Pancreas (tissue), 10 donors: ENCODE results near the gene TCF7L2. TPM values are rescaled to one million over a fixed set of nuclear protein-coding genes. Genes with fewer than 3 reads are reported as not detected.

Source experiments
- ATAC-seq, 4 donors: fragments of 200-7000 bp; cut with Tn5 transposase; one replicate each; pipeline versions ENCODE4 v1.8.0 to v1.9.1; 2020; ENCODE audit warnings: mild to moderate bottlenecking in 4 of 4, moderate library complexity in 4 of 4
- DNase-seq, 6 donors: peaks; one replicate each; pipeline ENCODE4 v3.0.0-alpha.2; 2020
- FAIRE-seq: peaks from 2 replicates; lab custom pipeline; 2012; peaks lifted over from hg19 to GRCh38; lab: Jason Lieb, UNC
- H3K27ac ChIP-seq, 4 donors: fragments of 200-600 bp; sonication (generic); 1 replicate in 3 of 4; 2 replicates in 1 of 4; pipeline versions ENCODE4 v1.5.0 to v1.8.0; 2020
- H3K27me3 ChIP-seq, 4 donors: fragments of 200-600 bp; one replicate each; pipeline ENCODE4 v1.8.0; 2021
- H3K36me3 ChIP-seq, 3 donors: fragments of 200-600 bp; sonication (generic) in 1 of 3; one replicate each; pipeline versions ENCODE4 v1.5.0 to v1.8.0; 2020 to 2021
- H3K4me1 ChIP-seq, 3 donors: fragments of 200-600 bp; one replicate each; pipeline ENCODE4 v1.8.0; 2021
- H3K4me3 ChIP-seq, 4 donors: fragments of 200-600 bp; sonication (generic) in 2 of 4; one replicate each; pipeline versions ENCODE4 v1.5.0 to v1.8.0; 2020 to 2021
- H3K9me3 ChIP-seq, 4 donors: fragments of 200-600 bp; one replicate each; pipeline ENCODE4 v1.8.0; 2021
- CTCF ChIP-seq, 4 donors: fragments of 200-600 bp; sonication (generic) in 3 of 4; IDR thresholded peaks; one replicate each; pipeline versions ENCODE4 v1.5.0 to v1.8.0; 2021; ENCODE audit warnings: antibody characterized with exemption in 4 of 4
- WGBS, 2 donors: extraction: QIAGEN DNeasy Blood & Tissue Kit; methylation state at CpG; one replicate each; pipeline ENCODE4 v1.1.7; 2013; 5-methylcytosine and 5-hydroxymethylcytosine counted together
- intact Hi-C, 3 donors: fragments of 100-400 bp; cut with DNase I; formaldehyde crosslinking; loops; one replicate each; pipeline versions ENCODE4 v1.11.1 to v1.14.2; 2022
- polyA plus RNA-seq, 2 donors: library from polyadenylated mRNA; stranded (reverse); fragments of 200-250 nt; gene quantifications; one replicate each; pipeline ENCODE4 v1.2.3, GENCODE V29; 2013
- total RNA-seq, 6 donors: library from RNA; stranded (reverse); fragmentation: NEBNext Ultra II Directional in 4 of 6; extraction: Animal tissue kit (Norgen Biotek cat#: 25700) in 4 of 6; gene quantifications; one replicate each; pipeline versions ENCODE4 v1.2.1 to v1.2.4, GENCODE V29; 2021 to 2023
- donor health status: healthy with polysubstance abuse.
- donor health status: DM: no; HTN: no; CAD: no; lungs with moderate emphysema.
- donor health status: DM: no; HTN: no; CAD: no.
- donor health status: control.
- donor health status: control.
- donor health status: Bipolar disorder and iron deficiency.
- donor health status: DM: yes; HTN: yes; CAD: no.
- donor health status: DM: no; HTN: no; CAD: no.
- donor health status: DM: no; HTN: no; CAD: no.
- donor health status: DM: yes; HTN: yes; CAD: no.

The TCF7L2 gene
- total and polyA plus RNA-seq, 8 donors: 7.9 to 22.3 (median 11.6) TPM

DNA sequence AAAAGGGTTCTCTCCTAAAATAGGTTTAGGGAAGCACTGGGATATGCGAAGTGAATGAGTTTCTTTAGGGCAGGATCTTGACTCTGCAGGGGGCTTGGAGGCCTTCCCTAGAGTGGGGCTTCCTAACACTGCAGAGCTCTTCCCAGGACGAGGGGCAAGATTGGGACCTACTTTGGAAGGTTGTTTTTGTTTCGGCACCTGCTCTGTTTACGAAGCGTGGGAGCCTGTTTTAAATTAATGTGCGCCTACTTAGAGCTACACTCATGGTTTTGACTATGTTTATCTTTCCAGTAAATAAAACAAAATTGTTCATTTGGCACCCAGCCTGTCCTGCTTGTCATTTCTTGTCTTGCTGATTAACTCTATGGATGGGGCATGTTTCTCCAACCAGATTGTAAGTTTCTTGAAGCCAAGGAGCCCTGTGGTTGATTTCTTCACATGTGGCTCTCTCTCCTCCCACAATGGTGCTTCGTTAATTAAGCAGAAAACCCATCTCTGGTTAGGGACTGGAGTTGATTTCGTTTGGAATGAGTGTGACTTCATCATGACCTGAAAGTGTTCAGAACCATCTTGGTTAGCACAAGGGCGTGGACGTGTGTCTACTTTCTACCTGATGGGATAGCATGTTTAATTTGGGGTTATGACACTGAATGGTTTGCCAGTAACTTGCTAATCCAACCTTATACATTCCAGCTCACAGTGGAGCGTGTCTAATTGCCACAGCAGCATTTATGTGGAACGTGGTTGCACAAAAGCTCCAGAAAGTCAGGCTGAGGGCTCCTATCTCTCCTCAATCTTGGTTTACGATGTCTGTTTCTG is 98.1 kb downstream of the TCF7L2 start:
- TF ChIP-seq CTCF (IDR thresholded peaks at IDR 0.05): no peak
- 87 to 91% methylated on average over 13 of the region's 13 CpGs for WGBS, 2 donors
- ATAC-seq (no peak), DNase-seq (no peak), FAIRE-seq (no peak)
- Histone ChIP-seq H3K9me3 (no peaks in the 10 kb centered on the region), H3K27ac (no peak overlapping the region), H3K36me3 (no peaks in the 10 kb centered on the region), H3K4me3 (no peak overlapping the region), H3K4me1 (peaks cover 0 to 8% (median 7%) of the 10 kb centered on the region in 3 donors), H3K27me3 (no peaks in the 10 kb centered on the region)
- intact Hi-C loops: no loop called here

DNA sequence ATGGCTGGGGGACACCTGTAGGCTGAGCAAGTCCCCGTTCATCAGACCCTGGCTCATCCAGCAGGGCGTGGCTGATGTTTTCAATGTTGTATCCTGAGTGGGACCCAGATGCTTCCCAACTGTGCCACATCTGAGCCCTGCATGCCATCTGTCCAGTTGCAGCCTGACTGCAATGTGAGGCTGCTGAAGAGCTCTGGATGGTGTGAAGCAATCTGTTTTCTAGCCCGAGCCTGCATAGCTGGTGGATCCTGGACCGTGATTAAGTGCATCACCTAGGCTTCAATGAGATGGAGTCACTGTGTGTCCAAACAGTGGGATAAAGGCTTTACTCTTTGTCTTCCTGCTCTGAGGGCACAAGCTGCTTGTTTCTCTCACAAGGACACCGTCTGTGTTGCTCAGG is 99.8 kb downstream of the TCF7L2 start:
- no peak for DNase-seq
- intact Hi-C loops: no loop called here
- Histone ChIP-seq H3K9me3 (no peaks in the 10 kb centered on the region), H3K36me3 (no peaks in the 10 kb centered on the region), H3K27ac (no peak overlapping the region), H3K4me1 (peaks cover 0 to 8% (median 7%) of the 10 kb centered on the region in 3 donors), H3K4me3 (no peak overlapping the region), H3K27me3 (no peaks in the 10 kb centered on the region)
- TF ChIP-seq CTCF (IDR thresholded peaks at IDR 0.05): no peak
- 85 to 87% methylated on average over 5 of the region's 5 CpGs for WGBS, 2 donors
- peak in 2 of 4 donors; percentile 16 to 30 for ATAC-seq
- FAIRE-seq: no peak

DNA sequence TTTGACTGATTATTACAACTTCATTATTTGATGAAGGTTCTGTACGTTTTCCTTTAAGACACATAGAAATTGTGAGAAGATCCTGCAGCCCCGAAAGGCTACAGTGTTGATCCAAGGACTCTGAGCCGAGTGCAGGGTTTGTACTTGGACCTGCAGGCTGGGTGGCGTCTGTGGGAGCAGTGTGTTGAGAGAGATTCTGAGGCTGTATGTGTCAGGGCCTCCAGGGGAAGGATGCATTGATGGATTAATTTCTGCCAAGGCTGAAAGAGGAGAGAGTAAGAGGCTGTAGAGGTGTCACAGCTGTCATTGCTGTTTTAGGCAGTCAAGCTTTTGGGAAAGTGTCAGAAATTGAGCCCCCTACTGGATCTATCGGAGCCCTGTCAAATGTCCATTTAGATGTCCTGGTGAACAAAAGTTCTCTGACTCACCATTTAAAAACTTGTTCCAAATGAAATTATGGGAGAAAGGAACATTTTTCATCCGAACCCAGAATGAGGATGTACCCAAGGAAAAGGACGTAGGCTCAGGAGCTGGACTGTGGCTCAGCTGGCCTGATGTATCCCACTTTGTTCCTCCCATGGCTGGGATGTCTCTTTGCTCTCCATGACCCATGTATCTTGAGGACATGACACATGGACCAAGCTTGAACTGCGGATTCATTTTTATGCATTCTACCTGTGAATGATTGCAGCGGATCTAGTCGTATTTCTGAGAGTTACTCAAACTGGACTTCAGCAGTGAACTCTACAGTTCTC is 102.2 kb downstream of the TCF7L2 start:
- ATAC-seq (peak in 1 of 4 donors; percentile 16), DNase-seq (no peak), FAIRE-seq (no peak)
- 81 to 85% methylated on average over 10 of the region's 10 CpGs for WGBS, 2 donors
- no peaks in the 10 kb centered on the region for H3K36me3 ChIP-seq
- H3K27me3 ChIP-seq: no peaks in the 10 kb centered on the region
- intact Hi-C loops: no loop called here
- no peak overlapping the region for H3K4me3 ChIP-seq
- H3K9me3 ChIP-seq: no peaks in the 10 kb centered on the region
- peaks cover 0 to 7% (median 5%) of the 10 kb centered on the region in 3 donors for H3K4me1 ChIP-seq
- no peak for TF ChIP-seq CTCF (IDR thresholded peaks at IDR 0.05)
- no peak overlapping the region for H3K27ac ChIP-seq

DNA sequence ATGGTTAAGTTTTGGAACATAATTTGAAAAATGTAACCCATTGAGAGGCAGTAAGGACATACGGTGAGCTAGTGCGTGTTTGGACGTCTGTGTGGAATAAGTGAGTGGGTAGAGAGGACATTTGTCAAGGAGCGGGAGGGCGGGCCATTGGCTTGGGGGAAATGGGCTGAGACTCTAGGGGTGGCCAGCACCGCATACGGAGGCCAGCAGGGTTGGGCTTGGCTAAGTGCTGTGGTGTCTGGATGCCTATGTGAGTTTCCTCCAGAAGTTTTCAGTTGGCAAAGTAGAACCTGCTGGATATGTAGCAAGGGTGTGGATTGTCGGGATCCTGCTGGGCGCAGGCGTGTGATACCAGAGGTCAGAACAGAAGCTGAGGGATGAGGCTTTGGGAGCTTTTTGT is 103.0 kb downstream of the TCF7L2 start:
- WGBS, 2 donors: 76 to 81% methylated on average over 10 of the region's 10 CpGs
- intact Hi-C loops: no loop called here
- no peaks in the 10 kb centered on the region for H3K9me3 ChIP-seq
- no peak overlapping the region for H3K27ac ChIP-seq
- H3K27me3 ChIP-seq: no peaks in the 10 kb centered on the region
- DNase-seq (no peak), ATAC-seq (peak in 2 of 4 donors; percentile 14 to 18), FAIRE-seq (no peak)
- H3K36me3 ChIP-seq: no peaks in the 10 kb centered on the region
- TF ChIP-seq CTCF (IDR thresholded peaks at IDR 0.05): no peak
- peaks cover 0 to 1% (median 0%) of the 10 kb centered on the region in 3 donors for H3K4me1 ChIP-seq
- H3K4me3 ChIP-seq: no peak overlapping the region
